CD8-positive, alpha-beta memory T cell (primary cell): ENCODE data around the gene ITK. TPM values are rescaled to one million over a fixed set of nuclear protein-coding genes. Genes with fewer than 3 reads are reported as not detected.
A peak's percentile ranks its signal among the peaks of the same experiment; 100 is the strongest.

Experiments
- CTCF ChIA-PET: fragments of 350-600 bp; sonication (Branson Sonifier 250); formaldehyde crosslinking; loops from one replicate; lab custom pipeline; 2021; ENCODE audit warnings: antibody characterized with exemption; lab: Charles Lee
- POLR2A ChIA-PET: fragments of 350-600 bp; sonication (Branson Sonifier 250); formaldehyde crosslinking; loops from one replicate; lab custom pipeline; 2021; ENCODE audit warnings: antibody characterized with exemption; lab: Charles Lee
- DNase-seq, 5 donors: peaks; one replicate each; pipeline versions ENCODE4 v3.0.0 to v3.0.0-alpha.2; 2020 to 2022; ENCODE audit warnings: mixed read lengths in 1 of 5
- H3K27ac ChIP-seq: one replicate; pipeline ENCODE4 v1.7.0; 2013; ENCODE audit warnings: low read depth, mild to moderate bottlenecking, low read length, moderate library complexity
- H3K27me3 ChIP-seq: 2 replicates; pipeline ENCODE4 v1.7.0; 2013; ENCODE audit warnings: low read length, mild to moderate bottlenecking; ENCODE audit not compliant: insufficient read depth, poor library complexity, severe bottlenecking
- H3K36me3 ChIP-seq: 2 replicates; pipeline ENCODE4 v1.7.0; 2013; ENCODE audit warnings: mild to moderate bottlenecking, low read length, moderate library complexity; ENCODE audit not compliant: insufficient read depth
- H3K4me1 ChIP-seq: 2 replicates; pipeline ENCODE4 v1.7.0; 2013; ENCODE audit warnings: mild to moderate bottlenecking, low read length, moderate library complexity; ENCODE audit not compliant: insufficient read depth
- H3K4me3 ChIP-seq: 2 replicates; pipeline ENCODE4 v1.7.0; 2013; ENCODE audit warnings: mild to moderate bottlenecking, low read length
- H3K9me3 ChIP-seq: 2 replicates; pipeline ENCODE4 v1.7.0; 2013; ENCODE audit warnings: mild to moderate bottlenecking, low read length
- H3K27ac Mint-ChIP-seq, 8 donors: one replicate each; pipeline ENCODE4 v1.8.0; 2020 to 2021; ENCODE audit warnings: mixed read lengths in 8 of 8, mild to moderate bottlenecking in 6 of 8, inconsistent platforms in 3 of 8, moderate library complexity in 3 of 8
- H3K27me3 Mint-ChIP-seq, 2 donors: one replicate each; pipeline ENCODE4 v1.8.0; 2020 to 2021; ENCODE audit warnings: mixed read lengths in 2 of 2, mild to moderate bottlenecking in 1 of 2, moderate library complexity in 1 of 2
- H3K36me3 Mint-ChIP-seq, 3 donors: one replicate each; pipeline ENCODE4 v1.8.0; 2020 to 2021; ENCODE audit warnings: mixed read lengths in 3 of 3, inconsistent platforms in 1 of 3, mild to moderate bottlenecking in 1 of 3
- H3K4me1 Mint-ChIP-seq, 3 donors: one replicate each; pipeline ENCODE4 v1.8.0; 2020 to 2021; ENCODE audit warnings: mixed read lengths in 3 of 3, inconsistent platforms in 1 of 3, mild to moderate bottlenecking in 1 of 3
- H3K4me3 Mint-ChIP-seq, 7 donors: one replicate each; pipeline ENCODE4 v1.8.0; 2020 to 2021; ENCODE audit warnings: mixed read lengths in 7 of 7, mild to moderate bottlenecking in 6 of 7, moderate library complexity in 4 of 7, inconsistent platforms in 2 of 7
- H3K9me3 Mint-ChIP-seq, 5 donors: one replicate each; pipeline ENCODE4 v1.8.0; 2020 to 2022; ENCODE audit warnings: mixed read lengths in 5 of 5, mild to moderate bottlenecking in 3 of 5, moderate library complexity in 2 of 5, inconsistent platforms in 1 of 5
- polyA plus RNA-seq: library from polyadenylated mRNA; unstranded; fragments of 300-500 nt; fragmentation: Illumina TruSeq; gene quantifications from one replicate; pipeline ENCODE4 v1.2.3, GENCODE V29; 2021
- total RNA-seq, 2 experiments: library from RNA; stranded (reverse); gene quantifications; one replicate each; pipeline ENCODE4 v1.2.3, GENCODE V29; 2021

Gene ITK
- total and polyA plus RNA-seq, 3 experiments from 2014 or later = 129 to 162 (median 150) TPM

DNA sequence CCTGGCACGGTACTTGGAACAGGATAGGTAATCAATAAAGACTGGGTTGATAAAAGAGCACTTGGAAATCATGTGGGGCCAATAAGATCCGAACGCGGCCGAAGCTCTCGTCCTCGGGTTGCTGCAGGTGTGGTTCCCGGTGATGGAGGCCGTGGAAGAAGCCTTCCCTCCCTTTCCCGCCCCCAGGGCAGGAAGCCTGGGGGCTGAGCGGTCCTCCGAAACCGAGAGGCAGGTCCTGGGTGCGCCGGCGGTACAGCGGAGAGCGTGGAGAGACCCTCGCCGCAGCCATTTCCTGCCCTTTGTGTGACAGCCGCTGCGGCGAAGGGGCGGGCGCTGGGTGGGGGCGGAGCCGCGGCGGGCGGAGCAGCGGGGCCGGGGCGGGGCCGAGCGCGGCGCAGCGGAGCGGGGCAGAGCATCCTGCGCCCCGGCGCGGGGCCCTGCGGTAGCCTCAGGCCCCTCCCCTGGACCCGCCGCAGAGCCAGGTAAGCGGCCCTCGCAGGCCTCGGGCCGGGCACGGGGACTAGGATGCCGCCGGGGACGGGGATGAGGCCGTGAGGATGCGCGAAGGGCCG, 85.2 kb downstream of the ITK start, which contains the start of gene CYFIP2:
Gene CYFIP2, plus strand, starts transcription at position 410 of the 572 bp plus-strand sequence. CDS start 19,239 bp downstream, outside the sequence.
- no peaks in the 10 kb centered on the region for H3K36me3 ChIP-seq
- ChIA-PET POLR2A (interaction anchor here (0.6 to 4.5 kb wide), 8 partner anchors 8 to 123 kb away, joined by 3 to 28 read pairs (median 4); partner anchors contain the start of gene MED7), CTCF (interaction anchor here (2.0 to 8.3 kb wide), 3 partner anchors 10 to 42 kb away, joined by 7 to 62 read pairs (median 10); no protein-coding TSS in a partner anchor)
- H3K9me3 ChIP-seq = no peaks in the 10 kb centered on the region
- Mint-ChIP-seq H3K4me3 (peak within 1 kb of the TSS; percentile 97 to 99 (median 97)), H3K36me3 (peaks cover 4 to 32% (median 5%) of the 10 kb centered on the region in 3 donors), H3K9me3 (no peaks in the 10 kb centered on the region), H3K27me3 (peaks cover 0 to 2% of the 10 kb centered on the region in 2 donors), H3K4me1 (peaks cover 67 to 80% (median 79%) of the 10 kb centered on the region in 3 donors), H3K27ac (peak within 1 kb of the TSS; percentile 92 to 99 (median 98))
- no peaks in the 10 kb centered on the region for H3K27me3 ChIP-seq
- H3K4me1 ChIP-seq = peaks cover 66% of the 10 kb centered on the region
- H3K4me3 ChIP-seq = peak within 1 kb of the TSS; percentile 75
- peak within 1 kb of the TSS; percentile 68 for H3K27ac ChIP-seq
- peak; percentile 82 to 92 (median 86) for DNase-seq

DNA sequence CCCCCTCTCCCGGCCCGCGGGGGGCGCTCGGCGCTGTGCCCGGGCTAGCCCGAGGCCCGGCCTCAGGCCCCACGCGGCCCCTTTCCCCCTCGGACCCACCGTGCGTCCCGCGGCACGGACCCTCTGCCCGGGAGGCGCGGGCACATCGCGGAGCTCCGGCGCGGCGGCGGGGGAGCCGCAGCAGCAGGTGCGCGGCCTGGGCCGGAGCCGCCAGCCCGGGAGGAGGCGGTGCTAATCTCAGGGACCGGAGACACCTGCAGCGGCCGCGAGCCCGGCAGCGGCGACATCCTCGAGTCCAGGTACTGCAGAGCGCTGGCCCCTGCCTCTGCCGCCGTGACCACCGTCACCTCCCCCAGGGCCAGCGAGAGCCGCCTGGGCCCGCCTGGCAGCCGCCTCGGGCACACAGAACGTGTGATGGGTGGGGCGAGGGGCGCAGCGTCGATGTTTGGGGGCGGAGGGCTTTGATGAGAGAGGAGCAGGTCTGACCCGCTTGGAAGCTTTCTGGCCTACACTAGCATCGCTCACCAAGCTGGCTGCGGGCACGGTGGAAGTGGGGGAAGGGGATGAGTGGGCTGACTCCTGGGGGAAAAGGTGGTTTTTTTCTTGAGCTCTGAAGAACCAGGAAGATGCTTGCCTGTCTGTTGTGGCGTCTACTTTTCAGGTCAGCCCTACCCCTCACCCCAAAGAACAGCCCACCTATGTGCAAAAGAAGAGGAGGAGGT, 85.8 kb downstream of the ITK start:
- H3K4me1 ChIP-seq = peaks cover 73% of the 10 kb centered on the region
- CTCF ChIA-PET = interaction anchor here (0.9 to 8.3 kb wide), 7 partner anchors 9 to 41 kb away, joined by 3 to 62 read pairs (median 7); no protein-coding TSS in a partner anchor
- H3K4me3 ChIP-seq = peak overlapping the region; percentile 68
- no peaks in the 10 kb centered on the region for H3K9me3 Mint-ChIP-seq
- H3K36me3 ChIP-seq = no peaks in the 10 kb centered on the region
- peak overlapping the region; percentile 84 to 99 (median 97) for H3K4me3 Mint-ChIP-seq
- peaks cover 5 to 37% (median 7%) of the 10 kb centered on the region in 3 donors for H3K36me3 Mint-ChIP-seq
- peak overlapping the region; percentile 68 for H3K27ac ChIP-seq
- peaks cover 0 to 2% of the 10 kb centered on the region in 2 donors for H3K27me3 Mint-ChIP-seq
- peaks cover 67 to 80% (median 79%) of the 10 kb centered on the region in 3 donors for H3K4me1 Mint-ChIP-seq
- no peaks in the 10 kb centered on the region for H3K9me3 ChIP-seq
- peak; percentile 40 to 73 (median 46) for DNase-seq
- H3K27me3 ChIP-seq = no peaks in the 10 kb centered on the region
- peak overlapping the region; percentile 92 to 99 (median 96) for H3K27ac Mint-ChIP-seq
- POLR2A ChIA-PET = interaction anchor here (0.5 to 4.5 kb wide), 10 partner anchors 13 to 124 kb away, joined by 3 to 28 read pairs (median 4); partner anchors contain the start of gene MED7

DNA sequence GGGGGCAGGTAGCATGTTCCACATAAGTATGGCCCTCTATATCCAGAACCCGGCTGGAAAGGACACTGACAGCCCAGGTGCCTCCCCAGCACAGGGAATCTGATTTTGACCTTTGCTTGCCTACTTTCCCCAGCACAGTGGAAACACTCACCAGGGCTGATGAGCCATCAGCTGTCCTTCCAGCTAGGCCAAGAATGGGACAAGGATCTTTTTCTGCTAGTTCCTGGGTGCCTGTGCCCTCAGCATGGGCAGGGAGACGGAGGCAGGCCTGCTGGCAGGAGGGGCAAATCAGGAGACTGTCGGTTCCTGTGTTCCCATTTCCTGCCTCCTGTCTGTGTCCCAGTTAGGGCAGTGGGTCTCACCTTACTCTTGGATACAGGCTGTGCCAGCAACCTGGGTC, 86.4 kb downstream of the ITK start:
- Histone ChIP-seq H3K4me3 (peak overlapping the region; percentile 68), H3K36me3 (no peaks in the 10 kb centered on the region), H3K4me1 (peaks cover 78% of the 10 kb centered on the region), H3K9me3 (no peaks in the 10 kb centered on the region), H3K27ac (peak overlapping the region; percentile 68), H3K27me3 (no peaks in the 10 kb centered on the region)
- CTCF ChIA-PET = interaction anchor here (0.9 to 8.3 kb wide), 8 partner anchors 9 to 41 kb away, joined by 3 to 62 read pairs (median 6); no protein-coding TSS in a partner anchor
- POLR2A ChIA-PET = interaction anchor here (0.5 to 4.5 kb wide), 7 partner anchors 12 to 124 kb away, joined by 3 to 28 read pairs (median 5); partner anchors contain the start of gene MED7
- peaks cover 72 to 85% (median 84%) of the 10 kb centered on the region in 3 donors for H3K4me1 Mint-ChIP-seq
- peaks cover 7 to 39% (median 10%) of the 10 kb centered on the region in 3 donors for H3K36me3 Mint-ChIP-seq
- no peak for DNase-seq
- H3K4me3 Mint-ChIP-seq = peak overlapping the region; percentile 84 to 99 (median 97)
- H3K9me3 Mint-ChIP-seq = no peaks in the 10 kb centered on the region
- H3K27ac Mint-ChIP-seq = peak overlapping the region; percentile 92 to 99 (median 96)
- peaks cover 0 to 2% of the 10 kb centered on the region in 2 donors for H3K27me3 Mint-ChIP-seq

DNA sequence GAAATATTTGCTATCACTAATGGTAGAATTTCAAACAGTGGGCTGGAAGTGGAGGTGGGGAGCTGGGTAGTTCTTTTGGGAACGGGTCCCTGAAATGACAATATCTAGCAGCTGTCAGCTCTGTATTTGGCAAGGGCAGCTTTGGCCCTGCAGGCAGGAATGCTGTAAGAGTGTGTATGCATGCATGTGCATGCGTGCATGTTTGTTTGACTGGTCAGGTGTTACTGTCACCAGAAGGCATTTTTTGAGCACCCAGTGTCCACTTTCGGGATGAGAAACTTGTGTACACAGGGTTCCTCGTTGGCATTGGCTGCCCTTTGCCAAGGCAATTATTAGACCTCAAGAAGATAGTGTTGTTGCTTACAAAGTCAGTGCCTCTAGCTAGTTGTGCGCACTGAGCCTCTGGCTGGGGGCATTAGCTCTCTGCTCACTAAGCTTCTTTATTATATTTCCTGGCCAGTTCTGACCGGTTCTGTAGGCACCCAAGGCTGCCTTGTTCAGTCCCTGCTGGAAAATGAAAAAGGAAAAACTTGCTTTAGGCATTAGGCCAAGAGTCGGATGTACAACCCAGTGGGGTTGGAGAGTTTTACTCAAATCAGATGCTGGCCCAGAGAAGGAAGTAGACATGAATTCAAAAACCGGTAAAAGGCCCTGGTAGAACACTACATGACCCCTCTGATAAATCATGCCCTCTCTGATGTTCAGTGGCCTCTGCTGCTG, 87.3 kb downstream of the ITK start:
- peak overlapping the region; percentile 68 for H3K4me3 ChIP-seq
- peaks cover 7 to 39% (median 10%) of the 10 kb centered on the region in 3 donors for H3K36me3 Mint-ChIP-seq
- no peaks in the 10 kb centered on the region for H3K9me3 ChIP-seq
- peaks cover 86% of the 10 kb centered on the region for H3K4me1 ChIP-seq
- peak overlapping the region; percentile 91 to 99 (median 96) for H3K27ac Mint-ChIP-seq
- H3K27me3 ChIP-seq = no peaks in the 10 kb centered on the region
- peaks cover 0 to 2% of the 10 kb centered on the region in 2 donors for H3K27me3 Mint-ChIP-seq
- H3K27ac ChIP-seq = no peak overlapping the region
- H3K9me3 Mint-ChIP-seq = no peaks in the 10 kb centered on the region
- no peaks in the 10 kb centered on the region for H3K36me3 ChIP-seq
- ChIA-PET POLR2A (interaction anchor here (0.7 to 4.5 kb wide), 7 partner anchors 16 to 136 kb away, joined by 3 to 28 read pairs (median 4); partner anchors contain the start of gene MED7), CTCF (interaction anchor here (0.9 to 8.3 kb wide), 12 partner anchors 10 to 119 kb away, joined by 3 to 62 read pairs (median 3); no protein-coding TSS in a partner anchor)
- no peak for DNase-seq
- H3K4me1 Mint-ChIP-seq = peaks cover 79 to 92% (median 92%) of the 10 kb centered on the region in 3 donors
- H3K4me3 Mint-ChIP-seq = peak overlapping the region; percentile 84 to 99 (median 97)

DNA sequence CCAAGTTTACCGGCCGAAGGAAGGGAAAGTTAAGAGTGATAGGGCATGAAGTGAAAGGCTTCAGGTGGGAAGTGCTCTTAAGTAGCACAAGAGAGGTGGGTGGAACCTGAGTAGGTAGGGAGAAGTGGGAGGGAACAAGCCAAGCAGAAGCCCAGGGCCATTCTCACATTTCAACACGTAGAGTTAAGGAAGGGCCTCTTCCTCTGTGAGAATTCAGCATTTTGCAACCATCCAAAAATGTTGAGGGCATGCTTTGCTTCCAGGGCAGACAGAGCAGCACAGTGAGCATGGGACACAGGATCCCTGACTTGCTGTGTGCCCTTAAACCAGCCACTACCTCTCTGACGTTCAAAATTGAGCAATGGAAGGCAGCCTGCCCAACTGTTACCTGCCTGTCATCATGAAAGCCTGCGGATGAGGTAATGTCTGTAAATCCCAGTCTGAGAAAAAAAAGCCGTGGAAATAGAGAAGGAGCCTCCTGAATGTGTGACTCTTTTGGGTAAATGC, 88.6 kb downstream of the ITK start:
- DNase-seq = peak in 1 of 5 donors; percentile 52
- no peaks in the 10 kb centered on the region for H3K9me3 Mint-ChIP-seq
- H3K27me3 ChIP-seq = no peaks in the 10 kb centered on the region
- H3K36me3 Mint-ChIP-seq = peaks cover 7 to 39% (median 10%) of the 10 kb centered on the region in 3 donors
- H3K27ac ChIP-seq = no peak overlapping the region
- peak overlapping the region; percentile 33 for H3K4me3 ChIP-seq
- H3K4me1 ChIP-seq = peaks cover 85% of the 10 kb centered on the region
- H3K36me3 ChIP-seq = no peaks in the 10 kb centered on the region
- ChIA-PET CTCF (interaction anchor here (3.0 kb wide), 1 partner anchor 39 kb away, joined by 10 read pairs; no protein-coding TSS in a partner anchor), POLR2A (no interaction called here)
- H3K4me3 Mint-ChIP-seq = peak overlapping the region; percentile 84 to 99 (median 97)
- peak overlapping the region; percentile 95 to 99 (median 98) for H3K27ac Mint-ChIP-seq
- peaks cover 0 to 2% of the 10 kb centered on the region in 2 donors for H3K27me3 Mint-ChIP-seq
- no peaks in the 10 kb centered on the region for H3K9me3 ChIP-seq
- H3K4me1 Mint-ChIP-seq = peaks cover 85 to 92% (median 92%) of the 10 kb centered on the region in 3 donors

DNA sequence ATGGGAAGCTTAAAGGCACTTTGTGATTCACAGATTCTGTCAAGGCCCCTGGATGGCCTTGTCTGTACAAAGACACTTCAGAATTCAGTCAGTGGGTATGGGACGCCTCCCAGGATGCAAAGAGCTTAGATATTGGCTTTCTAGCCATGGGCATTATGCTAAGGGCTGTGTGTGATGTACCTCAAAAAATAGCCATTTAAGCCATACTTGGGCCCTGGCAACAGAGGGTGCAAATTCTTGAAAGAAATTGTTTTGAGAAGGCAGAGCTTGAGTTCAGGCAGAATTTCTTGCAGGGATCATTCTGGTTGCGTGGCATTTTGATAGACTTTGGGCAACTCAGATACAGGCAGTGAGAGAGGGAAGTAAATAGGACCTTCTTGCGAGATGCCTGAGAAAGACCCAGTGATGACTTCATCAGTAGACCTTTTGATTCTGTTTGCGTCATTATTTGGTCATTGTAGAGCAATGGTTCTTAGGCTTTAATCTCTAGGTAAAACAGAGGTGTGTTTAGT, 89.2 kb downstream of the ITK start:
- Histone ChIP-seq H3K36me3 (no peaks in the 10 kb centered on the region), H3K27ac (no peak overlapping the region), H3K4me1 (peaks cover 84% of the 10 kb centered on the region), H3K9me3 (no peaks in the 10 kb centered on the region), H3K27me3 (no peaks in the 10 kb centered on the region), H3K4me3 (peak overlapping the region; percentile 33)
- peaks cover 87 to 94% (median 92%) of the 10 kb centered on the region in 3 donors for H3K4me1 Mint-ChIP-seq
- CTCF ChIA-PET = no interaction called here
- POLR2A ChIA-PET = no interaction called here
- peak overlapping the region; percentile 84 to 99 (median 97) for H3K4me3 Mint-ChIP-seq
- H3K36me3 Mint-ChIP-seq = peaks cover 7 to 39% (median 10%) of the 10 kb centered on the region in 3 donors
- H3K27ac Mint-ChIP-seq = peak overlapping the region; percentile 95 to 99 (median 98)
- DNase-seq = no peak
- H3K27me3 Mint-ChIP-seq = peaks cover 0 to 2% of the 10 kb centered on the region in 2 donors
- no peaks in the 10 kb centered on the region for H3K9me3 Mint-ChIP-seq
